ENCODE measurements around the gene PRDX2.
"Not testable (repeated sequence)": the region's sequence is repeated elsewhere in the genome, so short reads cannot be mapped to it uniquely, and the experiment has no call there.

Gene PRDX2
- total RNA-seq: 52.0 to 53.8 reads per million in 2 donors

GRCh38 chr19:12801466-12802266, at the start of gene PRDX2, which contains the start of gene THSD8:
PRDX2 (minus strand) TSS chr19:12801800; CDS start chr19:12801261, 539 bp downstream.
THSD8 (plus strand) TSS chr19:12802069; CDS start chr19:12802072, 3 bp downstream.
- peak; percentile 60 for DNase-seq

- peak; percentile 70 for DNase-seq
Measured at GRCh38 chr19:12847159-12848139, 45.8 kb upstream of the PRDX2 start.

- DNase-seq: not testable (repeated sequence)
Measured at GRCh38 chr19:12846613-12847012, 45.0 kb upstream of the PRDX2 start.

- no peak for DNase-seq
Measured at GRCh38 chr19:12843999-12844732, 42.6 kb upstream of the PRDX2 start.

- no peak for DNase-seq
Measured at GRCh38 chr19:12843328-12843727, 41.7 kb upstream of the PRDX2 start.

GRCh38 chr19:12842511-12842910, 40.9 kb upstream of the PRDX2 start:
- no peak for DNase-seq

GRCh38 chr19:12841094-12841493, 39.5 kb upstream of the PRDX2 start:
- no peak for DNase-seq

GRCh38 chr19:12840091-12841079, 38.8 kb upstream of the PRDX2 start:
- no peak for DNase-seq

GRCh38 chr19:12838886-12839756, 37.5 kb upstream of the PRDX2 start:
- DNase-seq: no peak

- peak; percentile 35 for DNase-seq
Measured at GRCh38 chr19:12838182-12838885, 36.7 kb upstream of the PRDX2 start, which contains the start of gene MAST1. MAST1 (plus strand) TSS chr19:12838515; CDS start chr19:12838573, 58 bp downstream.

- DNase-seq: no peak
Measured at GRCh38 chr19:12837225-12837624, 35.6 kb upstream of the PRDX2 start.

- no peak for DNase-seq
Measured at GRCh38 chr19:12836529-12836863, 34.9 kb upstream of the PRDX2 start.

GRCh38 chr19:12834976-12835757, 33.6 kb upstream of the PRDX2 start:
- no peak for DNase-seq

GRCh38 chr19:12834566-12834943, 33.0 kb upstream of the PRDX2 start, which contains the start of gene RTBDN:
RTBDN (minus strand) TSS chr19:12834579; CDS start chr19:12829979, 4,600 bp downstream.
- no peak for DNase-seq

GRCh38 chr19:12833738-12834565, 32.4 kb upstream of the PRDX2 start:
- peak; percentile 49 for DNase-seq

GRCh38 chr19:12833418-12833737, 31.8 kb upstream of the PRDX2 start:
- no peak for DNase-seq

- DNase-seq: no peak
Measured at GRCh38 chr19:12828494-12828893, 26.9 kb upstream of the PRDX2 start.

All from activated gamma-delta T cell (primary cell).